IPS DF 4.7 (cell line): ENCODE results near the gene NIPA2.

Experiments
- DNase-seq: peaks from one replicate; pipeline ENCODE4 v3.0.0-alpha.2; 2013; ENCODE audit warnings: low spot score; ENCODE audit errors: extremely low read depth

Gene NIPA2

DNA sequence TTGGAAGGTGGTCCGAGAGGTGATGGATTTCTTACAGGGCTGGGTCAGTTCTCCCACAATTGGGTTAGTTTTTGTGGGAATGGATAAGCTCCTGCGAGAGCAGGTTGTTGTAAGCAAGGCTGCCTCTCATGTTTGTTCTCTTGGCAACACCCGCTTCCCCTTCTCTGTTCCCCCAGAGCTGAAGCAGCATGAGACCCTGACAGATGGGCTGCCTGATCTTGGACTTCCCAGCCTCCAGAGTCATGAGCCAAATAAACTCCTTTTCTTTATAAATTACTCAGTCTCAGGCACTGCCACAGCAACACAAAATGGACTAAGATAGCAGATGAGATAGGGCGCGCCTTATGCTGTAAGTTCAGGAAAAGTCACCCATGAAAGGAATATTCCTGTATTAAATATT, 38.7 kb downstream of the NIPA2 start:
- DNase-seq = no peak

DNA sequence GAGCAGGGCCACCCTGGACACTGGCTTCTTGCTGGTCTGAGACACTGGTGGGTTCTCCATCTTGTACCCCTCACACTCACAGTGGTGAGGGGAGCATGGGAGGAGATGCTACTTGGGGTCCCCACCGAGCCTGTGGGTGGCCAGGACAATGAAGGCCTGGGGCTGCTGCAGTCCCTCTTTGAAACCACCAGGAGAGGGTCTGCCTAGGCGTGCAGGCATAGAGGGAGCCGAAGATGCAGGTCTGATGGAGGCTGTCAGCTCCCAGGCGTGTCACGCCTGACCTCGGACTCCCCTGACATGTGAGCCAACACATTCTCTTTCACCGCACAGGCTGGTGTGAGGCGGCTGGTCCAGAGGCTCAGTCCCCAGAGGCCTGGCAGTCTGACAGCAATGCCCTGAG, 39.1 kb downstream of the NIPA2 start:
- no peak for DNase-seq

DNA sequence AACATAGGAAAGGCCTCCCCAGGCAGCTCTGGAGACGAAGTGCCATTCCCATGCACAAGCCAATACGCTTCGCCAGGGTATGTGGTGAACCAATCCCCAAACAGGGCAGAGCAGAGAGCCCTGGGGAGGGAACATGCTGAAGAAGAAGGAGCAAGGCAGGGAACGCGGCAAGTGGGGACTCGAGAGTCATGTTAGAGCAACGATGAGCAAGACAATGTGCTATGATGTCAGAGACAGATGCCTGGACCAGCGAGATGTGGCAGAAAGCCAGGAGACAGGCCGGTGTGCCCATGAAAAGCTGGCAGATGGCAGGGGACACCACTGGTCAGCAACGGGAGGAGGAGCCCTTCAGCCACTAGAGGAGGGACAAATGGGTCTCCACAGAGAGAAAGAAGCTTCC, 39.6 kb downstream of the NIPA2 start:
- no peak for DNase-seq

DNA sequence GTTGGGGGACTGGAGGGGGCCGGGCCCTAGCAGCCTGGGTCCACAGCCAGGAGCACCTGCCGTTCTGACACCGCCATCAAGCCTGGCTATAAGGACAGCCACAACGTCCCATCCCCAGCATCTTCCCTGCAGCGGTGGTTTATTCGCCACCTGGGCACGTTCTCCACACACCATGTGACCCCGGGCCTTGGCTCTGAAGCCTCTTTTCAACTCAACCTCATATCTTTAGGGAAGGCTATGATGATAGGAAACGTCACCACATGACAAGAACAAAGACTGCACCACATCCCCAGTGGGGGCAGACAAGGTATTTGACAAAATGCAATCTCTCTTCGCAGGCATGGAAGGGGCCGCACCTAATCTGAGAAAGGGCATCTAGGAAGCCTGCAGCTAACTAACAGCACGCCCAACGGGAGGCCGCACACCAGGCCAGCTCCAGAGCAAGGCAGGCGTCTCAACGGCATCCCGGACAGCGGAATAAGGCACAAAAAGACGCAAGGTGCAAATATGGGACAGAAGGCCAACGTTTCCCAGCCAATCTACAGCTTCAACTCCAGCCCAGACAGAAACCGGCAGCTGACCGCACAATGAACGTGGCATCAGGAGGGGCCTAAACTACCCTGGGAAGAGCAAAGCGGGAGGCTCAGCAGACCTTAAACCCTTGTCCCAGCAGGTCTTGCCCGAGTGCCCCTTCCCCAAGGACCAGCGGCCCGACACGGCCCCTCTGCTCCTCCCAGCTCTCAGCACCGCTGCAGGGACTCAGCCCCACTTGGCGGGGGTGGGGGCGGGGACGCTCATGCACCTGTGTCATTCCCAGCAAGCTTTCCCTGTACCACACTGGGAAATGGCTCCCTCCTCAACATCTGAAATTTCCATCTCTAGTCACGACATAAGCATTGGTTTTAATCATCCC, 41.9 kb downstream of the NIPA2 start:
- DNase-seq = no peak

DNA sequence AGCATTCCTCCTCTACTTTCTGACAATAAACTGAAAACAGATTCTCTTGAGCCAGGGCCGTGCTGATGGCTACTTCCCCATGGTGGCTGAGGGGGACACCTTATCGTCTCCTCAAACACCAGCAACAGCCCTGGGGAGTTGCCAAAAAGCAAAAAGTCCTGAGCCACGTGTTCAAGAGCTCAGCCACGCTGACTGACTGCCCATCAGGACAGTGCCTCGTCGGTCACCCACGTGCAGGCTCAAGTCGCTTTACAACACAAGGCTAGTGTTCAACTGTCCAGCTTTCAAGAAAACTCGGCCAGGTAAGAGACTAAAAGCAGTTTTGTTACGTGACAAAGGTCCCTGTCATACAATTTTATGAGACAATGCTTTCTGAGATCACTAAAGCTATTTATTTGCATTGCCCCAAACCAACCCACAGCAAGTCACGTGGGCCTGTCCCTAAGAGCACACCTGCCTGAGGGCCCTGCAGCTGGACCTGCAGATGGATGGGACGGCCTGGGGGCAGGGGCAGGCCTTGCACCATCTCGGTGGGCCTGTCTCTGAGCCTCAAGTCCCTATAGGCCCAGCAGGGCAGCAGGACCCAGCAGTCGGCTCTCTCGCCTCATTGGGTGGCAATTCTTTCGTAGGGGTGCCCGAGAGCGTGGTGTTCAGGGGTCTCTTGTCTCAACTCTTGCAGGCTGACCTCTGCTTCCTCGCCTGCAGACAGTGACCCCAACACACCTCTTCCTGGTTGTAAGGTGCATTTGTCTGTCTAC, 42.7 kb downstream of the NIPA2 start:
- no peak for DNase-seq

DNA sequence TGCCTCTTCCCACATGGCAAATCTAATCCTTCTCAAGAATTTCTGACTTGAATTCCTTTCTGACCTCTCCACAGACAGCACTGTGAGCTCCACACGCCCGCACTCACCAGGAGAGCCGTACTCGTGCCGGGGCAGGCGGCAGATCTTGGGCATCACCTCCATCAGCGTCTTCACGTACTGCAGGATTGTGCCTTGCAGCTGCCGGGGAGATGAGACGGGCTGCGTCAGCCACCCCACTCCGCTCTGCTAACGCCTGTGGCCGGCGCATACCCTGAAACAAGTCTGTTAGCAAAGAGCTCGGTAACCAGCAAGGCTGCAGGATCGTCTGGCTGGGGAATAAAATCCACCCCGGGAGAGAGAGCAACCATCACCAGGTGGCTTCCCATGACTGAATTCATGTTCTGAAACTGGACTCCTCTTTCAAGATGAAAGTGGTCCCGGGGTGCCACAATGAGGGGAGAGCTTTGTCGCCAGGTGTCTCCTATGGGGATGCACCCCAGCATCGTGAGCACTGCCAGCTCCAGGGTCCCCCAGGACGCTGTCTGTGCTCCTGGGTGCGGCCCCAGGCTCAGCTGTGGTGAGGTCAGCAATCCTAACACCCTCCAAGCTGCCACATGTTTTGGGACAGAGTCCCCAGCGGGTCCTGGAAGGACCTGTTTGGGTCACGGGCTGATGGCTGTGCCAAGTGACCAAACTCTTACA, 43.4 kb downstream of the NIPA2 start:
- DNase-seq = no peak

DNA sequence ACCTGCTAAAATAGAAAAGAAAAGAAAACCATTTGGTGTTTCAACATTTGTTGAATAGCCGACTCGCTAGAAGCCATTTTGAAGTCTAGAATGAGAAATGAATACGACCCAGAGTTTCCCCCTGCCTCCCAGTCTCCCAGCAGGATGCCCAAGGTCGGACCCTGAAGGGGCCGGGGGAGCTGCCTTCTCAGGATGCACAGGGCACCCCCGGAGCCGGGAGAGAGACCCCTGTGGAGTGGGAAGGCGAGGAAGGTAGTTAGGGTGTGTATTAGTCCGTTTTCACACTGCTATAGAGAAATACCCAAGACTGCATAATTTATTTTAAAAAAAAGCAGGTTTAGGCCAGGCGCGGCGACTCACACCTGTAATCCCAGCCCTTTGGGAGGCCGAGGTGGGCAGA, 44.7 kb downstream of the NIPA2 start:
- no peak for DNase-seq

DNA sequence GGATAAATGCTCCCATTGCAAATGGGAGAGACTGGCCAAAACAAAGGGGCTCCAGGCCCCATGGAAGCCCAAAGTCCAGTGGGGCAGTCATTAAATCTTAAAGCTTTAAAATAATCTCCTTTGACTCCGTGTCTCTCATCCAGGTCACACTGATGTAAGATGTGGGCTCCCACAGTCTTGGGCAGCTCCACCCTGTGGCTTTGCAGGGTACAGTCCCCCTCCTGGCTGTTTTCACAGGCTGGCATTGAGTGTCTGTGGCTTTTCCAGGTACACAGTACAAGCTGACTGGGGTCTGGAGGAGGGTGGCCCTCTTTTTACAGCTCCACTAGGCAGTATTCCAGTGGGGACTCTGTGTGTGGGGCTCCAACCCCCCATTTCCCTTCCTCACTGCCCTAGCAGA, 45.9 kb downstream of the NIPA2 start:
- DNase-seq = no peak

DNA sequence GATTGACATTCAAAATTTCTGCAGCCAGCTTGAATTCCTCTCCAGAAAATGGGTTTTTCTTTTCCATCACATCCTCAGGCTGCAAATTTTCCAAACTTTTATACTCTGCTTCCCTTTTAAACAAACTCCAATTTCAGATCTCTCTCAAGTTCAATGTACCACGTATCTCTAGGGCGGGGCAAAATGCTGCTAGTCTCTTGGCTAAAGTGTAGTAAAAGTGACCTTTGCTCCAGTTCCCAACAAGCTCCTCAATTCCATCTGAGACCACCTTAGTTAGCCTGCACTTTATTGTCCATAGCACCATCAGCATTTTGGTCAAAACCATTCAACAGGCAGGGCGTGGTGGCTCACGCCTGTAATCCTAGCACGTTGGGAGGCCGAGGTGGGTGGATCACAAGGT, 46.7 kb downstream of the NIPA2 start:
- no peak for DNase-seq

DNA sequence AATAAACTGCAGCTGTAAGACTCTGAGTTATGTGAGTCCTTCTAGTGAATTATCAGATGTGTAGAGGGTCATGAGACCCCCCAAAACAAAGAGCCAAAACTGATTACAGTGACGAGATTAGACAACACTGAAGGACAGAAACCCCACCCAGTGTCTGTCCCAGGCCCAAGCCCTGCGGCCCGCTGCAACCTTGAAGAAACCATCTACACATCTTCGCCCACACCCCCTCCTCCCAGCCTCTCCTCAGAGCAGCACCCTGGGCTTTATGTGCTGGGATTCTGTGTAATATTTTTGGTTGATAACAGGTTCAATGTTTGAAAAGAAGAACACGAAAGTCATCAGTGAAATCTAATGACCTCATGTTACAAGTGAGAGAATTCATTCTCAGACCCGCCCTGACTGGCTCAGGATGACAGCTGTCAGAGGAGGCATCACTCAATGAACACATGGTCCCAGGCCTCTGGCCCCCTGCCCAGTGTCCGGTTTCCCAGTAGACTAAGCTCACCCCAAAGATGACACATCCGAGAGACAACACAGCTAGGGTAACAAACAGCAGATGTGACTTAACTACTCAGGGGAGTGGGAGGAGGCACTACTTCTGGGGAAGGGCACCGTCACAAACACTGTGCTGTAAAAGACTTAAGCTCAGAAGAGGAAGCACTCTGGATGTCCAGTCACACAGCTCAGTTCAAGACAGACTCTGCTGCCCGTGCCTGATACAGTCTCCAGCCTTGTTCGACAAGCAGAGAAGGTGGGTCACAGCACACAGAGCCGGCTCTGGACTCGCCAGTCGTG, 48.9 kb downstream of the NIPA2 start:
- no peak for DNase-seq

DNA sequence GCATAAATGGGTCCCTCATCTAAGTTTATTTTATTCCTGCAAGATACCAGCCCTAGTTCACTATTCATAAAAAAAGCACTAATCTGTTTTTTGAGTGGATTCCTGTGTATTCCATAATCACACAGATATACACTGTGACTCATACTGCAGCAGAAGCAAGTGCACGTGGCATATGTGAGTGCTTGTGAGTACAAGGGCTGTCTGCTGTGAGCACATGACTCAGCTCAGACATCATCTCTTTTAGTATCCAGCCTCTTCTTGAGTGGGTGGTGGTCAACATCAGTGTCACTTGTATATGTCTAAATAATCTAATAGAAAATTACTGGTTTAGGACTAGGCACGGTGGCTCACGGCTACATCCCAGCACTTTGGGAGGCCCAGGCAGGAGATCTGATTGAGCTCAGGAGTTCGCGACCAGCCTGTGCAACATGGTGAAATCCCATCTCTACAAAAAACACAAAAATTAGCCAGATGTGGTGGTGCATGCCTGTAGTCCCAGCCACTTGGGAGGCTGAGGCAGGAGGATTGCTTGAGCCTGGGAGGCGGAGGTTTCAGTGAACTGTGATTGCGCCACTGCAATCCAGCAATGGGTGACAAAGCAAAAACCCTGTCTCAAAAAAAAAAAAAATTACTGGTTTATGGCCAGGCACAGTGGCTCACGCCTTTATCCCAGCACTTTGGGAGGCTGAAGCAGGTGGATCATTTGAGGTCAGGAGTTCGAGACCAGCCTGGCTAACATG, 49.8 kb downstream of the NIPA2 start:
- no peak for DNase-seq

DNA sequence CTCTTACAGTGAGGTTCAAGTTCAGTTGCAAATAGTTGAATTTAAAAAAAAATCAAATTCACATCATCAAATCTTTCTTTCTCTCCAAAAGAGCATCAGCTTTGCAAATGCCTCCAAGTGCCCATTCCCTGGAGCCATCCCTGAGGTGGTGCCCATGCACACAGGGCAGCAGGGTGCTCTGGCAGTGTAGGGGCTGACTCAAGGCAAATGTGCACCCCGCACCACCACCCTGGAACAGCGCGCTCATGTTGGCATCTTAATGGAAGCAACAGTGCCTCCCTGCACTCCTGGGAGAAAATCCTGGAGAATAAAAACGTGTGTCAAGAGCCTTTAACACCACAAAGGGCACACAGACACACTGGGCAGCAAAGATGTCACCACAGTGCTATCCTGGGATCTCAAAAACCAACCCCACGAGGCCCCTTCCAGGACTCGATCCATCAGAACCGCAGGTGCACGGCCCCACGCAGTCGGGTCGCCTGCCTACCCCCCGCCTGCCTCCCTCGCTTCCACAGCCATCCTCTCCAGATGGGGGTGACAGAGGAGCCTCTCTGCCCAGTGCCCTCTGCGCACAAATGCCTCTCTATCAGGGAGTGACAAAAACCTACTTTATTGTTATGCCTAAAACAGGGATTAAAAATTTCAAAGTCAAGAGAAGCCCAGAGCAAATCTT, 50.8 kb downstream of the NIPA2 start:
- DNase-seq = no peak

DNA sequence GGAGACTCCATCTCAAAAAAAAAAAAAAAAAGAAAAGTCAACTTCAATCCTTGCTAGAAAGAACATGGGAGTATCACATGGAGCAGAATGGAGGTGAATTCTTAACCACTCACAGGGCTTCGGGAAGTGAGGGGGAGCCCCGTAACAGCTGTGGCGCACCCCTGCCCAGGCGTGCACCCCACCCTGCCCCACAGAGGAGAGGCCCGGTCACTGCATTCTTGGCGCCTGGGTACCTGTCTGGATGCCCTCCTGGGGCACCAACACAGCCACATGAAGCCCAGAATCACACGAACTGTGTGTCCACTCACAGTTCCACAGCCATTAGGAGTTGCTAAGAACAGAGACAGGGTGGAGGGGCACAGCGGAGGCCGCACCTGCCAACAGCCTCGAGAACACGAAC, 51.8 kb downstream of the NIPA2 start:
- no peak for DNase-seq

DNA sequence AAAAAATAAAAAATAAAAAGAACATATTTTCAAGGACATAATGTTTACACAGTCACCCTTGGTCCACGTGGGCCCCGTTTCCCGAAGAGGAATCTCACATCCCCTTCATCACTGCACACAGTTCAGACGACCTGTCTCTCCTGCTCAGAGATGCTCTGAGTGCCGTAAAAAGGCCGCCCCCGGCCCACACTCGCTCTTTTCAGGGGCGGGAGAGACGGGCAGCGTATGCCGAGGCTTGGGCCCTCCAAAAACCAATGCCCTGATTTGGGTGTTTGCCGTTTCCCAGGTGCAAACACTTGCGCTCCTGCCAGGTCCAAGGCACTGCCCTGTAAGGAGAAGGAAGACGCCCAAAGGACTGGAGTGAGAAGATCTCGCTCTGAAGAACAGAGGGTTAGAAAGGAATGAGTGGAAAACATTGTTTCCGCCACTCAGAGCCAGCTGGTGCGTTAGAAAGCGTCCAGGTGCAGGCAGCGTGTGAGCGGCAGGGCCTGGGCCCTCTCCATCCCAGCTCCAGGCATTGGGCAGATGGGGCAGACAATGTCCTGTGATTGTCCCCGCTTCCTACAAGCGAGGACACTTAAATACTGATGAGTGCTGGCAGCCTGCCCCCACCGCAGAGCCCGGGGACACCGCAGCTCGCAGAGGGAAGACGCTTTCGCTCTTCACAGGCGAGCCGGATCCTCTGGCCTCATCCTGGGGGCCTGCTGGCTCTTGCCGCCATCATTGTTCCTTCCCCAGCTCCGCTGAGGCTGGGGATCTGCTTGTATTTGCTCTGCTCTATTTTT, 53.2 kb downstream of the NIPA2 start:
- no peak for DNase-seq

DNA sequence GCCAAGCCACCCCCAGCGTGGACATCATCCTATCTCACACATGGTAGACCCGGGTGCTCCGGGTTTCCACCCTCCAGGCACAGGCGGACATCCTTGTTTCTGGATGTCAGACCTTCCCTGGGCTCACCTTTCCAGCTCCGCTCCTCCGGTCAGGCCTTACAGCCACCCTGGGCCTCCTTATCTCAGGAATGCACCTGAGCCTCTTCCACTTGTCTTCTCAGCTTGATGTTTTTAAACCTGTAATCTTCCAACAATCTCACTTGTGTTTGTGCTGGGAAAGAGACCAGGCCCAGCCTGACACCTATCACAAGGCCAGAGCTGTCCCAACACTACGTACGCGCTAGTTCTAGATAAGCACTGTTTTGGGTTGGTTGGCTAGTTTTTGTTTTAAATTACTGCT, 53.9 kb downstream of the NIPA2 start:
- no peak for DNase-seq

DNA sequence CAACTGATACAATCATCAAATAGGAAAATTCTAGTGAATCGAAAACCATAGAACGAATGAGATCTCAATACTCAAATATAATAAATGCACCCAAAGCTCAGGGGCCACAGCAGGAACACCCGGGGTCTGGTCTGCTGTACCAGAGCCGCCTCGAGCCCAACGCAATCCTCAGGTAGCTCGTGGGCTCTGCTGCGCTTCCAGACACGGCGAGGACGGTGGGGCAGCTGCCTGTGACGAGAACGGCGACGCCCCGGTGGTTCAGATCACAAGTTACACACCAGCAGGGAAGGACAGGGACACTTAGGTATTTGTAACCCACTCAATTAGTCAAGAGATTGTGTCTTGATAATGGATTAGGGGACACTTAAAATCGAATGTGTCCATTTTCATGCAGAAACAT, 54.6 kb downstream of the NIPA2 start:
- no peak for DNase-seq

DNA sequence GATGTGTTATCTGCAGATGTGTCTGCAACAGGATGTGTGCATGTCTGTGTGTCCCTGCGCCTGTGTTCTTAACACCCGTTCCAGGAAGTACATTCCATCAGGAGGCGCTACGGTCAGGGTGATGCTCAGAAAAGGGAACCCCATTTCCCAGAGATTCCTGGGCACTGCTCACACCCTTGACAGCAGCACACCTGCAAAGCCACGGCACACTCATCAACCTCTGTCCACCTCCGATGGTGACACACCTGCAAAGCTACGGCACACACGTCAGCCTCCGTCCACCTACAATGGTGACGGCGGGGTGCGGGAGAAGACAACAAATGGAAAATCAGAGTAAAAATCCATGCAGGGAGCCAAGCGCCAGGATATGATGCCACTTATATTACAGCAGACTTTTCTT, 55.4 kb downstream of the NIPA2 start:
- DNase-seq = no peak

DNA sequence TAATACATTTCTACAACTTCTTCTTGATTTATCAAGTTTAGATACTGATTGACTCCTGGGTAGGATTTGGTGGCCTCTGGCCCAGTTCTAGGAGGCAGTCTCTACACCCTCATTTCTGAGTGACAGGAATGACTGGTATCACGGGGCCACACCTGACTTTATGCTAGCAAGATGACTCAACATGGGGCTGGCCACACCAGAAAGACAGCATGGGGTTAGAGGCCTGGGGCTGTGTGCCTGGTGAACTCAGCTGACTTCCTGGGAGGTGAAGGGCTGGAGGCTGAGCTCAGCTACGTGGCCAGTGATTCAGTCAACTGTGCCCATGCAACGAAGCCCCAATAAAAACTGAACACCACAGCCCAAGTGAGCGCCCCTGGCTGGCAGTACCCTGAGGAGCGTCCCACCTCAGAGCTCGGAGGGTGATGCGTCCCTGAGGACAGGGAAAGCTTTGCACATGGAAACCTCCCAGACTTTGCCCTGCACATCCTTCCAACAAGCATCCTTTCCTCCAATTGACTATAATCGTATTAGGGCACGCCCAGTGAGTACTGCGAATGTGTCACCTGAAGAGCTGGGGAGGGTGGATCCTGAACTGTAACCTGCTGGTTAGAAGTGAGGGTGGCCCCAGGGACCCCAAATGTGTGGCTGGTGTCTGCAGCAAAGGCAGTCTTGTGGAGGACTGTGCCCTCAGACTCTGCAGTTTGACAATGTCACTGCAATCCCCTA, 57.2 kb downstream of the NIPA2 start:
- DNase-seq = no peak

DNA sequence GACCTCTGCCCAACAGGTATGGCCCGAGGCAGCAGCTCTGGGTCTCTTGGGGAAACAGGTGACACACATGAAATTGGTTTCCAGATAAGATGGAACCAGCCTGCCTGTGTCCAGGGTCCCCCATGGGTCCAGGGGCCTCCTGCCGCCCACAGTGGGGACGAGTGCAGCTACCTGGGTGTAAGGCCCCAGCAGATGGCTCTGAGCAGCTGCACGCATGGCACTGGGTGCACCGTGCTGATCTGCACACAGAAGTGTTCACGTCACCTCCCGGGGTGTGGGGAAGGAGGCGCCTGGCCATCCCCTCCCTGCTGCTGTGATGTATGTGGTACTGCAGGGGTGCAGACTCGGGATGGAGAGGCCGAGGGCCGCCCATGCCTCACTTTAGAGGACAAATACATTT, 63.6 kb downstream of the NIPA2 start:
- DNase-seq = no peak
